HG02678 (cell line): ENCODE results near the gene ATP1B3.
"Not testable (repeated sequence)": the region's sequence is repeated elsewhere in the genome, so short reads cannot be mapped to it uniquely, and the experiment has no call there.

ENCODE experiments used
- ATAC-seq: cut with Tn5 transposase; IDR thresholded peaks from one replicate; pipeline ENCODE4 v1.9.1; 2021; ENCODE audit warnings: mild to moderate bottlenecking, moderate library complexity; ENCODE audit not compliant: unreplicated experiment

The ATP1B3 gene

DNA sequence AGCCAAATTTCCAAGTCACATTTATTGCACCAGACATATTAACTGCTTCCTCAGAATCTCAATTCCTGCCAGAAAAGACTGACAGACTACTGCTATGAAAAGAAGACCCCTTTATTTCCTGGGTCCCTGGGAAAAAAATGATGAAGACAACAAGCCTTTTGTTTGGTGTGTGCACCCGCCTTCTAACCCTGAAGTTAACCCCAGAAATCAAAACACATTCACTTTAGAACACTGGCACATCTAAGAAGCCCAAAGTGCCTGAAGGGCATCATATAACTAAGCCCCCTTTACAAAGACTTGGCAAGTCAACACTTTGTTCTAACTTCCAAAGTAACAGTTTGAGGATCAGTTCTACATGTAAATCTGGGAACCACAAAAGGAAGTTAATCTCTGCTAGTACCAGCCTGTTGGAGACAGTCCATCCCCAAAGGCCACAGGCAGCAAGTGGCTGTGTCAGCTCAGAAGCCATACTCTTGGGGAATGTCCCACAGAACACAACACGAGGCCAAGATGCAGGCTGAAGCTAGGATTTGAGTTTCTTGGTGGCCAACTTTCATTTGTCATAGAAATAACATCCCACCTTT is 16.3 kb upstream of the ATP1B3 start:
- ATAC-seq = no peak

DNA sequence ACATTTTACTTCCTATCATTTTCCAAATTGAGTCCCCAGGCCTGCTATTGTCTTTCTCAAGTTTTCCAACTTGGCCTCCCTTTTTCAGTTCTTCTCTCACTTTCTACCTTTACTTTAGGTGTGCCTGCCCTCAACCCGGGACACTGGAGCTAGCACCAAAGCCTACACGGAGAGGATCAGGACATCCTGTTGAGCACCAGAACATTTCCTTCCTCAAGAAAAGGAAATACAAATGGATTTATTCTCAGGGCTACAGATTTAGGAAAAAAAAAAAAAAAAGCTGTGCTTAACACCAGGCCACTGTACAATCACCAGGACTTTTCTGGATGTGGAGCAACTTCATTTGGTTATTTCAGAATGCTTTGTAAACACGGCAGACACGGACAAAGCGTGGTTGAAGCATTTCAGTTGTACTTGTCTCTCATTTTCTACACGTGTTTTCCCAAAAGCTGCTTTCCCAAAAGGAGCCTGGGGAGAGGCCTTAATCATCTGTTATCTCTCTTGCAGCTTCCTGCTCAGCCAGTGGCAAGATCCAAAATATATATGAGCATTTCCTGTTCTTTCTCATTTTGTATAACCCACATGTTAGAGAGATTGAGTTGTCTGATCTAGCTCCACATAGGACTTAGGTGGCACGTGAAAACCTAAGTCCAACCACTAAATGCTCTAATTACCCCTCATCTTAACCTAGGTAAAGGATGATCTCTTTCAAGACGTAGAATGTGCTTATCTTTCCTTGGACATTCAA is 15.5 kb upstream of the ATP1B3 start:
- ATAC-seq = no peak

DNA sequence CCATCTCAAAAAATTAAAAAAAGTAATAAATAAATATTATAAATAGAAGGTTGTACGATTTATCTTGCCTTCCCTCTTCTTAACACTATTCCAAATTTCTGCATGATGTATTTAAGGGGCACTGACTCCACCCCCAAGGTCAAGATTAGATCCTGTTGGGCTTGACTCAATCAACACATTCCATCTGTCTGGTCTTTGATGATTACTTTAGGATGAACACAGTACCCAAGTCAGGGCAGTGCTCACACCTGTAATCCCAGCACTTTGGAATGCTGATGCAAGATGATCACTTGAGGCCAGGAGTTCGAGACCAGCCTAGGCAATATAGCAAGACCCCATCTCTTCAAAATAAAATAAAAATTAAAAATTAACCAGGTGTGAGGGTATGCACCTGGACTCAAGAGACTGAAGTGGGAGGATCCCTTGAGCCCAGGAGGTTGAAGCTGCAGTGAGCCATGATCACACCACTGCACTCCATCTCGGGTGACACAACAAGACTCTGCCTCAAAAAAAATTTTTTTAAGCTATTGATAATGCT is 14.1 kb upstream of the ATP1B3 start:
- no peak for ATAC-seq

DNA sequence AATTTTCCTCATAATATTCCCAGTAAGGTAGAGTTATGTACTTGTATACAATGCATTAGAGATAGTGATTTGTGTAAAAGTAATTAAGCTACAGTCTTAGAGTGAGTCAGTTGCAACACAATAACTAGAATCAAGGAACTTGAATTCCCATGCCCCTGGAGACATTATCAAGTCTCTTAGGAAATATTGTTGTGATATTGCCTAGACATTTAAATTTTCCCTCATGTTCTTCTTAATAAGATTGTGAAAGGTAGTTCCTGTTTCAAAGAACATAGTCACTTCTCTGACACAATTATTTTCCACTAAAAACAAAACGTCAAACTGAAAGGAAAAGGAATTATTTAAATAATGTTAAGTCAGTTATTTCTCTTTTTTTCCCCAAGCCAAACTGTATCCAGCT is 13.0 kb upstream of the ATP1B3 start:
- no peak for ATAC-seq

DNA sequence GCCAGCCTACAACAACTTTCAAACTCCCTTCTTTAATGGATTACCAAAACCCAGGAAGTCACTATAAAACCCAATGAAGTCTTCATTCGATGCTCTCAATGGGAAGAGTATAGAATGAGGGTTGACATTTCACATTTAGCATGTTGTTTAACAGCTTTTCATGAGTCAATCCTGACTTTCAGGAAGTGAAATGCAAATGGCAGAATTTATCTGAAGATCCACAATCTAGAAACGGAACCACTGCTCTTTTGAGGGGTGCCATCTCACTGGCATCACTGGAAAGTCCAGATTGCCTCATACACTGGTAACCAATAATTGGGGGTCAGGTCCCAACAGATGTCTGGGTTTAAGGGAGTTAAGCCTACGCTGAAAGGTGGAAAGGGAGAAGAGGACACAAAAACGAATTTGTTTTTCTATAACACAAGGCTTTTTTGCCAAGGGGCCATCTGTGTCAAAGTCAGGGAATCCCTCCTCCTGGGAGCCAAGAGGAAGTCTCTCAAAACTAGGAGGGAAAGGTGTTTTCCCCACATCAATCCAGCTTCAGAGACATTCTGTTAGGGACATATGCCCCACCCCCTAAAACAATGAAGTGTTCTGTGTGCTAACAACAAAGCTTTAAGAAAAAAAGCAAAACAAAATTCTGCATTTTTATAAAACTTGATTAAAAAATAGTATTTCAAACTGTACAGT is 12.0 kb upstream of the ATP1B3 start:
- no peak for ATAC-seq

DNA sequence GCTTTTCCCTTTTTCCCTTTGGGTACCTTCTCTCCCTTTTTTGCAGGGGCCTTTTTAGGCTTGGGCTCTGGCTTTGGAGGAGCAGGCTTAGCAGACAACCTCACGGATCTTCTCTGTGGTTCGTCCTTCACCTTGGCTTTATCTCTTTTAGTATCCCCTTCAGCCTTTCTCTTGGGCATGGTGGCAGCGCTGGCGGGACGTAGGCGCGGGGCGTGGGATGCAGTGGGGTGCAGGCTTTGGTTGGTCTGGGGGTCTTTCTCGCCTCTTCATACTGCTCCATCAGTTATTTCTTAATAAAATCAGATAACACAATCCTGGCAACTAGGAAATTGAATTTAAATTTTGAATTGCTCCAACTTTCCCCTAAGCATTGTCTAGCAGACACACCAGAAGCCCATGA is 11.3 kb upstream of the ATP1B3 start:
- no peak for ATAC-seq

DNA sequence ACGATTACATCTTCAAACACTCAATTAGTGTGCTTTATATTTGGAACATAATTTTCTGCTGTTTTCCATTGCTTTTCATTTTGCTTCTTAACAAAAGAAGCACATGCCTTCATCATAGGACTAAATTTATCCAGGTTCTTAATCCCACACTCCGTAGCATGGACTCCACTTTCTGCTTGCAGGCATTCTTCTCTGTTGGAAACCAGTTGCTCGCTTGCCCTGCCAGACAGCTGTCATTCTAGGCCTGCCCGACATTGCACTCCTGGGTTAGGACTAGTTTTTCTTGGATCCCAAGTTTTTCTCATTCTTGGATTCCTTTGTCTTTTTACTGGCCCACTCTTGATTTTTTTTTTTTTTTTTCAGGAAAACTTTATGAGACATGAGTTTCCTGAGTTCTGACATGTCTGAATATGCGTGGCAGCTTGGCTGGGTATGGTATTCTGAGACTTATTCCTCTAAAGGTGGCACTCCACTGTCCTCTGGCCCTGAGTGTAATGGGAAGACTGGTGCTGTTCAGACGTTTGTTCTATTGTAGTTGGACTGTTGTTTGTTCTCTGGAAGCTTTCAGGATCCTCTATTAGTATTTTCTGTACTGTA is 6.3 kb upstream of the ATP1B3 start:
- ATAC-seq = no peak

DNA sequence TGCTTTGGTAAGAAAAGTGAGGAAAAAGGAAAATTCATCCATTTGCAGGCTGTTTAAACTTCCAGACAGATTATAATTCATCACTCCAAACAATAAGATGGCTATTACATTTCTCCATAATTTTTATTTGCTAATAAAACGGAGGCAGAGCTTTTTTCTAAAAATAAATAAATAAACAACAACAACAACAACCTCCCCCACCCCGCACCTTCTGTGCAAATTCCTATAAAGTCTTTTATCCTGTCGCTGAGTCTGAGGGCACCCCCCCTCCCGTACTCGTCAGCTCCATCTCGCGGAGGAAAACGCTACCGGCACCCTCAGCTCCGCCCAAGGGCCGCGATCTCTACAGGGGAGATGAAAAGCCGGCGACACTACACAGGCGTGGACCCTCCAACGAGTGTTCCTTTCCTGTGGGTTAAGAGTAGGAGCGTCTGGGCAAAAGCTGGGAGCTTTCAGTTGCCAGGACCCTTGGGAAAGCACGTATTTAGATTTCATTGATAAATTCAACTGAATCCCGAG is 1.0 kb upstream of the ATP1B3 start:
- ATAC-seq = peak; percentile 50

DNA sequence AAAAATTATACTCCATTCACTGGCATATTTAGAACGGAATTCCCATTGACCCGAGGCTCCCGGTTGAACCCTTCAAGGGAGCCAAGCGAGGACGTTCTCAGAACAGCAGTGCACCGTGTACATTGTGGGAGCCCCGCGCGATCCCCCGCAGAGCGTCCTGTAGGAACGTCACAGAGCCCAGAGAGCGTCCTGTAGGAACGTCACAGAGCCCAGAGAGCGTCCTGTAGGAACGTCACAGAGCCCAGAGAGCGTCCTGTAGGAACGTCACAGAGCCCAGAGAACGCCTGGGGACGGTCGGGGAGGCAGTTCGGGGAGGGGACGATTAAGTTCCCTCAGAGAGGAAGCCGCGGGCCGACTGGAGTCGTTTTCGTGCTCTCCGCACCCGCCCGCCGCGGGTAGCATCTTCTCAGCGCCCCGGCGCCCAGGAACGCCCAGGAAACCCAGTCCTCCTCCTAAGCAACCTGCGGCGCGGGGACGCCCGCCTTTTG is 506 bp upstream of the ATP1B3 start:
- peak; percentile 39 for ATAC-seq

DNA sequence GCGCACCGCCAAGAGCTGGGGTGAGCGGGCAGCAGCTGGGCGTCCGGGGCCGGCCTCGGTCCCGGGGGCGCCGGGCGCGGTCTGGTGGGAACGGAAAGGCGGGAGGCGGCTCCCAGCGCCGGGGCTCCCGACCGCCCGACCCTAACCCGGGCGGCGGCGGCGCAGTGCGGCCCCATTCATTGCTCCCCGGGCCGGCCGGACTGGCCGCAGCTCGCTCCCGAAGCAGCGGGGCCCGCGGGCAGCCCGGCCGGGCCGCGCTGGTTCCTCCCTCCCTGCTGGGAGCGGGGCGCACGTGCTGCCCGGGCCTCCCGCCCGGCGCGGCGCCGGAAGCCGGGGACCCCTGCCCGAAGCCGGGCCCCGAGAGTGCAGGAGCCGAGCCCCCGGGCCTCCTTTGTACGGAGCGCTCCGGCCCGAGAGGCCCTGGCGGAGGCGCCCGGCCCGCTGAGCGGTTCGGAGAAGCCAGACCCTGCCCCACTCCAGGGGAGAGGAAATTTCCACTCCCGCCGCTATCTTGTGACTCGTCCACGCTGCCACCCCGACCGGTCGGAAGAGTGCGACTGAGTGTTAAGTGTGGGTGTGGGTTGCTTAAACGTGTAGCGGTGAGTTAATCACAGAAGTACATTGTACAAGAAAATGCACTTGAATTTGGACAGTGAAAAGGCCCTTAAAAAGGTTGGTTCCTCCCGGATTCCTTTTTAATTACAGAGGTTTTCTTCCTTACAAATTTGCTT is 613 bp downstream of the ATP1B3 start:
- peak; percentile 22 for ATAC-seq

DNA sequence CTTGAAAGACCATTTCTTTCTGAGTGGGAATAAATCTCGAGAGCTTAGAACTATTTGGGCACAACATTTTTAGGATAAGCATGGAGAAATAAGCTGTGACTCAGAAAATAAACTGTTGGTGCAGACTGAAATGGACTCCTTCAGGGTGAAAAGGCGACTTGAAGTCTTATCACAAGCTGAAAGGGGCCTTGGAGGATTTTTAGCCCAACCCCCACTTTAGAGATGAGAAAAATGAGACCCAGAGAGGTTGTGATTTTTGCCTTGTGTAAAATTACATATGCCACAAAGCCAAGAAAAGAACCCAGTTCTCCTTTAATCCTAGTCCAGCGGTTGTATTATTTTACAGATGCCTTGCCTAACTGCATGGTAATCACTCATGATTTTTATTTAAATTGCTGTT is 1.5 kb downstream of the ATP1B3 start:
- no peak for ATAC-seq

DNA sequence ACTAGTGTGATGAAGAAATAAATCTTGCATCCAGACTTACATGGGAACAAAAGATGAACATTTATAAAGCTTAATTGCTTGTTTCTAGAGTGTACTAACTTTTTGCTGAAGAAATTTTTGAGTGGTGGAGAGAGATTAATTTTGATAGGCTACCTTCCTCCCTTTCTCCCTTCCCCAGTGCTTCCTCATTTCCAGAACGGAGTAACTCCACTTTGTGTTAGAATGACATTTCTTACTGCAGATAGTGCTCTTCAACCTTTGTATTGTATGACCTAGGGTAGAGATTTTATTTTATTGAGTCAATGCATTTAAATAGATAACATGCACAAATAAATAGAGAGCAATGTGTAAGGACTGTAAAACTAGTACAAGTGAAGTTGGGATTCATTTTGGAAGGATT is 1.9 kb downstream of the ATP1B3 start:
- ATAC-seq = no peak

DNA sequence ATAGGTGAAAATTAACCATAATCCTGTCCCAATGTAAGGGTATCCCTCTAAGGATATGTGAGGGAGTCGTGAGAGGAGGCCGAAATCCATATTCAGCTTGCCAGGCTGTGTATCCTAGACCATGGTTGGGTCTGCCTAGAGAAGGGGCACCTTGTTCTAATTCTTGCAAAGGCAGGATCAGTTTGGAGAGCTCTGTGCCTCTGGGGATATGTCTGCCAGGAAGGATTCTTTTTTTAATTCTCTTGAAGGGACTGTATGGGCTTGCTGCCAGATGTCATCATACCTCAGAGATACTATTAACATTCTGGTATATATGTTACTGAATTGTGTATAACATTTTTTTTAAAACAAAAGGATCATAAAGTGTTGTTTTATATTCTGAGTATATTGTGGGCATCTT is 2.4 kb downstream of the ATP1B3 start:
- no peak for ATAC-seq

DNA sequence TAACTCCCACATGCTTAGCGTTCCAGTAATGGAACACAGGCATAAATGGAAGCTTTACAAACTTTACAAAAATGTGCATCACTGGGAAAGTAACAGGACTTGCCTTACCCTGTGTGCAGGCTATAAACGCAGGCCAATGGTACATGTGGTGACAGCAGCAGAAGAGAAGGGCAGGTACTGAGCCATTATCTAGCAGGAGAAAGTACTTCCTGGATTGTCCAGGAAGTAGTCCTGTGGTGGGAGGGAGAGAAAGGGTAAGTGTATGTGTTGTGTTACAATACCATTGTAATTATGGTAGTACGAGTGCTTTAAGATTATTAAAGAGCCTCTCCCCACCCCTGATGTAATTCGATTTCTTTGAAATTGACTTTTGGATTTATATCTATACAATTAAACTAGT is 5.3 kb downstream of the ATP1B3 start:
- ATAC-seq = no peak

DNA sequence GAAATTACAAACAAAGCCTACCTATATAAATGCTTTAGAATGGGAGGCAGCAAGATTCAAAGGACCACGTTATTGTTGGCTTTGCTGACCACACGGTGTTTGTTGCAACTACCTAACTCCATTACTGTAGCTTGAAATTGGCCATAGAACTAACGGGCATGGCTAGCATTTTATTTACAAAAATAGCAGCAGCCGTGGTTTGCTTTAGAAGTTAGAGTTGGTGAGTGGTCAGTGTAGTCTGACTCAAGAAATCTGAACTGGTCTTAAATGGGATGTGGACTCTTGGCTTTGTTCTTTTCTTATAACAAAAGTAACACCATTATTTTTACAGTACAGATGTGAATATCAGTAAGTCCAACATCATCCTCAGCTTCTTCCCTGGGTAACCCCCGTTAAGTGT is 10.6 kb downstream of the ATP1B3 start:
- ATAC-seq = no peak

DNA sequence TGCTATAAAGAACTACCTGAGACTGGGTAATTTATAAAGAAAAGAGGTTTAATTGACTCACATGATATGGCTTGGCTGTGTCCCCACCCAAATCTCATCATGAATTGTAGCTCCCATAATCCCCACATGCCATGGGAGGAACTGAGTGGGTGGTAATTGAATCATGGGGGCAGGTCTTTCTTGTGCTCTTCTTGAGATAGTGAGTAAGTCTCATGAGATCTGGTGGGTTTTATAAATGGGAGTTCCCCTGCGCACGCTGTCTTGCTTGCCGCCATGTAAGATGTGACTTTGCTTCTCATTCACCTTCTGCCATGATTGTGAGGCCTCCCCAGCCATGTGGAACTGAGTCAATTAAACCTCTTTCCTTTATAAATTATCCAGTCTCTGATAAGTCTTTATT is 12.1 kb downstream of the ATP1B3 start:
- ATAC-seq = not testable (repeated sequence)

DNA sequence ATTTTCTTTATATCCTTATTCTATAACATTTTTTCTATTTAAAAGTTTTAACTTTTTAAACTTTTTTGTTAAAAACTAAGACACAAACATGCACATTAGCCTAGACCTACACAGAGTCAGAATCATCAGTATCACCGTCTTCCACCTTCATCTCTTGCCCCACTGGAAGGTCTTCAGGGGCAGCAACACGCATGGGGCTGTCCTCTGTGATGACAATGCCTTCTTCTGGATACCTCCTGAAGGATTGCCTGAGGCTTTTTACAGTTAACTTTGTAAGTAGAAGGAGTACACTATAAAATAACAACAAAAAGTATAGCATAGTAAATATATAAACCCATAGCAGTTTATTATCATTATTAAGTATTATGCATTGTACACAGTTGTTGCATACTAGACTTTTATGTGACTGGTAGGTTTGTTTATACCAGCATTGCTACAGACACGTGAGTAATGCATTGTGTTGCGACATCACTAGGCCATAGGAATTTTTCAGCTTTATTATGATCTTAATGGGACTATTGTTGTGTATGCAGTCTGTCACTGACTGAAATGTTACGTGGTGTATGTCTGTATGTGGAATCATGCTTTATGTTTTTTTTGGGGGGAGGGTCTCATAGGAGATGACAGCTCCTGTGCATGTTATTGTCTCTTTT is 18.2 kb downstream of the ATP1B3 start:
- no peak for ATAC-seq

DNA sequence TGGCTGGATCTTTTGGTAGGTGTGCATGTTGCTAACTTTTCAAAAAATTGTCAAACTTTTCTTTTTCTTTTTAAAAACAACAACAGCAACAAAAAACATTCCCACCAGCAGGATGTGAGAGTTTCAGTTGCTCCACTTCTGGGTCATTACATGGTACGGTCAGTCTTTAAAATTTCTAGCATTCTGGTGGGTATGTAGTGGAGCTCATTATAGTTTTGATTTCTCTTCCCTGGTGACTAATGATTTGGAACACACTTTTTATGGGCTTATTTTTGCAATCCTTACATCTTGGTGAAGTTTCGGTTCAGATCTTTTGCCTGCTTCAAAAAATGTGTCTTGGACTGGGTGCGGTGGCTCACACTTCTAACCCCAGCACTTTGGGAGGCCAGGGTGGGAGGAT is 19.3 kb downstream of the ATP1B3 start:
- no peak for ATAC-seq

DNA sequence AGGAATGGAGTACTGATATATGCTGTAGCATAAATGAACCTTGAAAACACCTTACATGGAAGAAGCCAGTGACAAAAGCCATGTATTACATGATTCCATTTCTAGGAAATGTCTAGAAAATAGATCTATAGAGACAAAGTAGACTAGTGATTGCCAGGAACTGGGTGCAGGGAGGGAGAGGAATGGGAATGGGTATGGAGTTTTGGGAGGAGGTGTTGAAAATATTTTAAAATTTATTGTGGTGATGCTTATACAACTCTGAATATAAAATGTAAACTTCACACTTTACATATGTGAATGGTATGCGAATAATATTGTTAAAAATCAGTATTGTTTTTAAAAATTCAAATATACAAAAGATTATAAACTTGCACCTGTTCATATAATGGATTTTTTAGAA is 22.5 kb downstream of the ATP1B3 start:
- ATAC-seq = no peak

DNA sequence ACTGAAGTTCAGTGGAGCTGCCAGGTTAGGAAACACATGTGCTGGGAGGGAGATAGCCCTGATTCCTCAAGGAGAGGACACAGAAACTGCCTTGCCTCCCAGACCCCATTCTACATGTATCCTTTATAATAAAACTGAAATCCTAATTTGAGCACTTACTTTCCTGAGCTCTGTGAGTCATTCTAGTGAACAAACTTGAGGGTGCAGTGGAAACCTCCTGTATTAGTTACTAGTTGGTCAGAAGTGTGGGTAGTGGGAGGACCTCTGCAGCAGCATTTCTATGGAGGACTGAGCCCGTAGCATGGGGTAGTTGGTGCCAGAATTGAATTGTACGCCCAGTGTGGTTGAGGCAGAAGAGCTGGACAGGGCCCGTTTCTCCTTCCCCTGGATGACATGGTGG is 23.9 kb downstream of the ATP1B3 start:
- ATAC-seq = no peak
